ENCODE results near the gene RELA.
"Not testable (repeated sequence)": the region's sequence is repeated elsewhere in the genome, so short reads cannot be mapped to it uniquely, and the experiment has no call there.

Gene RELA

DNA sequence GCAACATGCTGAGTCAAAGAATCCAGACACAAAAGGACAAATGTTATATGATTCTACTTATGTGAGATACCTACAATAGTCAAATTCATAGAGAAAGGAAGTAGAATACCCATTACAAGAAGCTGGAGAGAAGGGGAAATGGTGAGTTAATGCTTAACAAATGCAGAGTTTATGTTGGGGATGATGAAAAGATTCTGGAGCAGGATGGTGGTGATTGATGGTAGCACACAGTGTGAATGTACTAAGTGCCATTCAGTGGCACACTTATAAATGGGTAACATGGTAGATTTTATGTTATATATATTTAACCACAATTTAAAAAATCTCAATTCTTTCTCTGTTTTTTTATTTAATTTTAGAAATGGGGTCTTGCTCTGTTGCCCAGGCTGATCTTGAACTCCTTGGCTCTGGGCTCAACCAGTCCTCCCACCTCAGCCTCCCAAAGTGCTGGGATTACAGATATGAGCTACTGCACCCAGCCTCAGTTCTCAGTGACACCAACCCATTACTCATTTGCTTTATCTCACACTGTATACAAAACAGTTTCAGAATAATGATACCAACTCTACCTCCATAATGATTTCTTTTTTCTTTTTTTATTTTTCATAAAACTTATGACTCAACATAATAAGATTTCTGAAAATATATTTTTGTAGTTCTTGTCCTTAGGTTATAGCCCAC lies 9.6 kb upstream of the RELA start:
- DNase-seq (ENCODE audit: low read depth in 3 of 3), result no peak

- no peak for DNase-seq (ENCODE audit: low read depth in 3 of 3)
These were observed 1.0 kb upstream of the RELA start for GRCh38 chr11:65663639-65664200.

DNA sequence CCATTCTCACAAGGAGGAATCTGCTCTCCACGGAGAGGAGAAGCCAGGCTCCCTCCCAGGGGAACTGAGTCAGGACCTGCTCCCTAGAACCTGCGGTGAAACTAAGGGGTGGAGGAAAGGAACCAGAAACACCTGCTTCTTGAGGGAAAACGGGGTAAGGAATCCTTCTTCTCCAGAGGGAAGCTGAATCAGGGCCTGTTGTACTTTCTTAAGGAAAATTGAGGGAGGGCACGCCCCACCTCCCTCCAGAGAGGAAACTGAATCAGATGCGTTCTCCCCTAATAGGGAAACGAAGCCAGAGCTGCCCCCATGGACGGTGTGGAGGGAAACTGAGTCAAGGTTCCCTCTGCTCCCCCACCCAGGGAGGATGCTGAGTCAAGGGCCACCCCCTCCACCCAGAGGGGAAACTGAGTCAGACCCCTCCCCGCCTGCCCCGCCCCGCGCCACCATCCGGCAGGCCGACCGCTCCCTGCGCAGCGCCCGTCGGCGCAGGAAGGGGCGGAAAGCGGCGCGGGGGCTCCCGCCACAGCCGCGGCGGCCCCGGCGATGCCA lies 393 bp downstream of the RELA start:
- no peak for DNase-seq (ENCODE audit: low read depth in 3 of 3)

GRCh38 chr11:65661599-65662246 lies 993 bp downstream of the RELA start:
- no peak for DNase-seq (ENCODE audit: low read depth in 3 of 3)

DNA sequence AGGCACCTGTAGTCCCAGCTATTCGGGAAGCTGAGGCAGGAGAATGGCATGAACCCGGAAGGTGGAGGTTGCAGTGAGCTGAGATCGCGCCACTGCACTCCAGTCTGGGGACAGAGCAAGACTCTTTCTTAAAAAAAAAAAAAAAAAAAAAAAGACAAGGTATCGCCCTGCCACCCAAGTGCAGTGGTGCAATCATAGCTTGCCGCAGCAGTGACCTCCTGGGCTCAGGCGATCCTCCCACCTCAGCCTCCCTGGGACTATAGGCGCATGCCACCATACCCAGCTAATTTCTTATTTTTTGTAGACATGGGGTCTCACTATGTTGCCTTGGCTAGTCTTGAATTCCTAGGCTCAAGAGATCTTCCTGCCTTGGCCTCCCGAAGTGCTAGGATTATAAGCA lies 1.8 kb downstream of the RELA start:
- not testable (repeated sequence) for DNase-seq (ENCODE audit: low read depth in 3 of 3)

DNA sequence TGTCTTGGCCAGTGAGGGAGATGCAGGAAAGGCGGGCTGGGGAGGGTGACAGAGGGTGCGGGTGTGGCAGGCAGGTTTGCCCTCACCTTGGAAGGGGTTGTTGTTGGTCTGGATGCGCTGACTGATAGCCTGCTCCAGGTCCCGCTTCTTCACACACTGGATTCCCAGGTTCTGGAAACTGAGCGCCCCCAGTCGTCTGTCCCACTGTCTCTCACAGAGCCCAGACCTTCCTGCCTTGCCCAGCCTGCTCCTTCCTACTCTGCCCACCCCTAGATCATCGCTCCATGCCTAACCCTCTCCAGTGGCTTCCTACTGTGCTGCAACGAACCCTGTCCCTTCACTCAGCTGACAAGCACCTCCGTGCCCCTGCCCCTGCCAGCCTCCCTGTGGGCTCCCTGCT lies 2.7 kb downstream of the RELA start:
- DNase-seq (ENCODE audit: low read depth in 3 of 3), result no peak

GRCh38 chr11:65658174-65659021 lies 4.3 kb downstream of the RELA start:
- no peak for DNase-seq (ENCODE audit: low read depth in 3 of 3)

DNA sequence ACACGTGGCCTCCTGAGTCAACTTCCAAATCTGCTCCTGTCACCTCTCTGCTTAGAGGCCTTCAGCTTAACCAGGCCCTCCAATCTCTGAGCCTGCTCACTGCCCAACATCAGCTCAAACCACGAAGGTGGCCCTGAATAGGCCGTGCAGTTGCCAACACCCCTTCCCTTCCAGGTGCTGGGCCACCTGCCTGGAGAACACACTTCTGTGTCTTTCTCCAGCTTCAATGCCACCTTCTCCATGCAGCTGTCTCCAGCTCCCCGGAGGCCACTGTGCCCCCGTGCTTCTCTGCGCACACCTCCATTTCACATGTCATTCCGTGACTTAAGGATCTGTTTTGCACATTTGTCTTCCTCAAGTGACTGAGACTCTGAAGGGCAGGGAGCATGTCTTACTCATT lies 5.3 kb downstream of the RELA start:
- no peak for DNase-seq (ENCODE audit: low read depth in 3 of 3)

DNA sequence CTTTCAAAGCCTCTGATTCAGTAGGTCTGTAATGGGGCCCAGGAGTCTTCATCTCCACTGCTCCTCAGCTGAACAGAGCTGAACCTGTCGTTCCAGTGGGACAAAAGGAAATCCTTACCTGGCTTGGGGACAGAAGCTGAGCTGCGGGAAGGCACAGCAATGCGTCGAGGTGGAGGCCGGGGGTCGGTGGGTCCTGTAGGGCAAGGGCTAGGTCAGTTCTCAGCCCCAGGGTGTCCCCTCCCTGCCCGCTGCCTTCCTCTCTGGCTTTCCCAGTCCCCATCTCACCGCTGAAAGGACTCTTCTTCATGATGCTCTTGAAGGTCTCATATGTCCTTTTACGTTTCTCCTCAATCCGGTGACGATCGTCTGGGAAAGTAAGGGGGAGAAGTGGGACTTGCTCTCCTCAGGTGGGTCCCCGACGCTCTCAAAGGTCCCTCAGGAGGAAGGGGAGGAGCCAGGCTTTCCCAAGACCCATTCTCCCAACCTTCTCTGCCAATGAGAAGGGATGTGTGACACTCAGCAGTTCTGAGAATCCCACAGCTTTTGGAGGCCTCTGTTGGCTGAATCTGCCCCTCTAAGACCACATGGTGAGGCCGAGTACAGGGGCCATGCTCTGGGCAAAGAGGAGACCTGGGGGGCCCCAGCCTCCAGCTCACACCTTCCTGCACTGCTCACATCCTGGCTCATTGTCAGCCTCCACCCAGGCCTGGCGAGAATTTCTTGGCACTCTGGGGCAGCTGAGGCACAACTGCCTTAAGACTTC lies 7.0 kb downstream of the RELA start:
- DNase-seq (ENCODE audit: low read depth in 3 of 3), result no peak

DNA sequence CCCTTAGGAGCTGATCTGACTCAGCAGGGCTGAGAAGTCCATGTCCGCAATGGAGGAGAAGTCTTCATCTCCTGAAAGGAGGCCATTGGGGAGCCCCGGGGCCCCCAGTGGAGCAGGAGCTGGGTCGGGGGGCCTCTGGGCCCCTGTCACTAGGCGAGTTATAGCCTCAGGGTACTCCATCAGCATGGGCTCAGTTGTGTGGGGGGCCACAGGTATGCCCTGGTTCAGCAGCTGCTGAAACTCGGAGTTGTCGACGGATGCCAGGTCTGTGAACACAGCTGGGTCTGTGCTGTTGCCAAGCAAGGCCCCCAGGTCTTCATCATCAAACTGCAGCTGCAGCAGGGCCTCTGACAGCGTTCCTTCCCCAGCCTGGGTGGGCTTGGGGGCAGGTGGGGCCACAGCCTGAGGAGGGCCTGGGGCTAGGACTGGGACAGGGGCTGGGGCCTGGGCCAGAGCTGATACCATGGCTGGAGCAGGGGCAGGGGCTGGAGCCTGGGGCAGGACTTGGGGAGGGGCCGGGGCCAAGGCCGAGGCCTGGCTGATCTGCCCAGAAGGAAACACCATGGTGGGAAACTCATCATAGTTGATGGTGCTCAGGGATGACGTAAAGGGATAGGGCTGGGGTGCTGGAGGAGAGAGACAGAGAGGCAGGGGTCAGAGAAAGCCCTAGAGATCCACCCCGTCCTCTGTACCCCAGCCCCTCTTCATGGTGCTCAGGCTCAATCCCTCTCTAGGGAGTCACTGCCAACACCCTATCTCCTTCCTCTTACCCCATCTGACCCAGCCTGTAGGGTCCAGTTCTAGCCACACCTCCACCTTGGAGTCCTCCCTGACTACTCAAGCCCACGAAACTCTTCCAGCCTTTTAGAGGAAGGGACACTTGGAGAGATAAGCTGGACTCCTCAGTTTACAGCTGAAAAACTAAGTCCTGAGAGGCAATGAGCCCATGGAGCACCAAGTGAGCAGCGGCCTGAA lies 8.1 kb downstream of the RELA start:
- DNase-seq (ENCODE audit: low read depth in 3 of 3), result no peak

DNA sequence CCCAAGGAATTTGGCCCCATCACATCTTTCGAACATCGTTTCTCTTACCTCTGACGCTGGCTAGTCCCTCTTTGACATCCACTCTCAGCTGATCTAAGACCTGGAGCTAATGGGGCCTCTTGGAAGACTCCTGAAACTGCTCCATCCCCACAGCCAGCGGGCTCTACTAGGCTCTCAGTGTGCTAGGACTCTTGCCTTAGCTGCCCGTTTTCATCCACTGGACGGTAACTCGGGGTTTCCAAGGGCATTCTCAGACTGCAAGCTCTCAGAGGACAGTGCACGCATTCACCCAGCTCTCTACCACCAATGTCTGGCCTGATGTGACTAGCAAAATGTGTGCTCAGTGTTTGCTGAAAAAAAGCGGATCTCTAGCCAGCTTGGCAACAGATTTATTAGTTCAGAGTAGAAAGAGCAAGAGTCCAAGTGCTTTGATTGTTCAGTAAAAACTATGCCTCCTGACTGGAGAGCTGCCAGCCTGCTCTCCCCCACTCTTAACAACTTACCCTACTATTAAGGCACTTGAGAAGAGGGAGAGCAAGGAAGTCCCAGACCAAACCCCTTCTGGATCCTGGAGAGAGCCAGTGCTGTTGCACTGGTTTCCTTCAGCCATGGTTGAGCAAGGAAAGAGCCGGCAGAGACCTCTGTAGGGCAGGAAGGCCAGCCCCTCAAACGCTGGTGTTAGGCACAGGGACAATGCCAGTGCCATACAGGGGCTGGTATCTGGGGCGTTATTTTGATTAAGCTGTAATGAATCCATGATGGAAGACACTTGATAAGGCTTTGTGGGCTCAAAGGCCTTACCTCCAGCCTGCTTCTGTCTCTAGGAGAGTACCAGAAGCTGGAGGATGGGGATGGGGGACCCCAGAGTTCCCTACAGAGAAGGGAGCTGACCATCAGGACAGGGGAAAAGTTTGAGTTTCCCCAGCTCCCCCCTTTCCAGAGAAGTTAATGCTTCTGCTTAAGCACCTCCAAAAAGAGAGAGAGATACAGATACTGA lies 9.2 kb downstream of the RELA start:
- no peak for DNase-seq (ENCODE audit: low read depth in 3 of 3)

- peak; percentile 87 to 97 (median 91) for DNase-seq (ENCODE audit: low read depth in 3 of 3)
These were observed 10.0 kb downstream of the RELA start for GRCh38 chr11:65652511-65653228.

- no peak for DNase-seq (ENCODE audit: low read depth in 3 of 3)
These were observed 10.9 kb downstream of the RELA start for GRCh38 chr11:65651589-65652510.

GRCh38 chr11:65651339-65651588 lies 11.5 kb downstream of the RELA start:
- DNase-seq (ENCODE audit: low read depth in 3 of 3), result no peak

- DNase-seq (ENCODE audit: low read depth in 3 of 3), result no peak
These were observed 12.0 kb downstream of the RELA start for GRCh38 chr11:65650547-65651338.

GRCh38 chr11:65649656-65650546 lies 12.8 kb downstream of the RELA start:
- DNase-seq (ENCODE audit: low read depth in 3 of 3), result no peak

Measured in stimulated activated CD4-positive, alpha-beta T cell treated with anti-CD3 and anti-CD28 coated beads, TNF-alpha, amount 100 ng/mL, for 48 hours (primary cell).